Adrenal gland (tissue), 12 donors: ENCODE results near the gene RSF1. TPM values are rescaled to one million over a fixed set of nuclear protein-coding genes. Genes with fewer than 3 reads are reported as not detected.
A peak's percentile ranks its signal among the peaks of the same experiment; 100 is the strongest.

Experiments used
- DNase-seq, 7 donors: peaks; one replicate each; pipeline ENCODE4 v3.0.0-alpha.2; 2019 to 2020
- H3K27ac ChIP-seq, 5 donors: fragments of 200-600 bp; sonication (generic) in 4 of 5; 1 replicate in 3 of 5; 2 replicates in 2 of 5; pipeline versions ENCODE4 v1.5.1 to v1.8.0; 2016 to 2020; ENCODE audit warnings: mild to moderate bottlenecking in 1 of 5
- H3K27me3 ChIP-seq: fragments of 200-600 bp; 2 replicates; pipeline ENCODE4 v1.8.0; 2021
- H3K36me3 ChIP-seq, 2 donors: fragments of 200-600 bp; replicated peaks in 1 of 2; 1 replicate in 1 of 2; 2 replicates in 1 of 2; pipeline versions ENCODE4 v1.5.1 to v1.8.0; 2018 to 2022
- H3K4me1 ChIP-seq, 2 donors: fragments of 200-600 bp; replicated peaks in 1 of 2; 1 replicate in 1 of 2; 2 replicates in 1 of 2; pipeline versions ENCODE4 v1.5.1 to v1.8.0; 2018 to 2021
- H3K4me3 ChIP-seq, 4 donors: fragments of 200-600 bp; sonication (generic) in 3 of 4; one replicate each; pipeline ENCODE4 v1.5.1; 2016 to 2018
- H3K9me3 ChIP-seq, 3 donors: fragments of 200-600 bp; sonication (generic) in 1 of 3; replicated peaks in 1 of 3; 1 replicate in 2 of 3; 2 replicates in 1 of 3; pipeline versions ENCODE4 v1.5.1 to v1.8.0; 2016 to 2021
- CTCF ChIP-seq, 6 experiments: fragments of 450-650 bp in 4 of 6; fragments of 200-600 bp in 2 of 6; sonication (generic) in 1 of 6; IDR thresholded peaks; 1 replicate in 5 of 6; 2 replicates in 1 of 6; pipeline versions ENCODE4 v1.5.1 to v1.8.0; 2016 to 2021; ENCODE audit warnings: antibody characterized with exemption in 6 of 6, mild to moderate bottlenecking in 2 of 6, moderate library complexity in 1 of 6
- POLR2A ChIP-seq, 2 donors: fragments of 450-650 bp; IDR thresholded peaks; one replicate each; pipeline ENCODE4 v1.6.1; 2017; ENCODE audit warnings: antibody characterized with exemption in 2 of 2, mild to moderate bottlenecking in 2 of 2, moderate library complexity in 1 of 2
- WGBS, 4 donors: extraction: QIAGEN DNeasy Blood & Tissue Kit in 2 of 4; methylation state at CpG; one replicate each; pipeline versions ENCODE4 v1.1.5 to v1.1.7; 2013 to 2017; 5-methylcytosine and 5-hydroxymethylcytosine counted together
- intact Hi-C, 2 donors: fragments of 100-400 bp; cut with DNase I; formaldehyde crosslinking; loops; one replicate each; pipeline versions ENCODE4 v1.14.1 to v1.15.0; 2022 to 2023
- polyA plus RNA-seq, 3 donors: library from polyadenylated mRNA; stranded (reverse); fragments of 200-250 nt in 2 of 3; fragments of 350-450 nt in 1 of 3; fragmentation: Illumina TruSeq in 1 of 3; extraction: RNeasy Lipid Tissue Mini Kit (QIAGEN cat#74804) in 1 of 3; gene quantifications; one replicate each; pipeline ENCODE4 v1.2.3, GENCODE V29; 2013 to 2014
- total RNA-seq, 9 donors: library from RNA; depleted of rRNA in 4 of 9; stranded (reverse); fragments of >200 nt in 4 of 9; fragments of 120-200 nt in 1 of 9; fragmentation: NEBNext Ultra II Directional in 1 of 9; extraction: Animal tissue kit (Norgen Biotek cat#: 25700) in 1 of 9; gene quantifications; one replicate each; pipeline versions ENCODE4 v1.1.0 to v1.2.4, GENCODE V29; 2013 to 2023
- donor health status: healthy with polysubstance abuse.
- donor health status: Bipolar disorder and iron deficiency.
- donor health status: DM: yes; HTN: yes; CAD: no.
- donor health status: DM: no; HTN: no; CAD: no.
- donor health status: DM: no; HTN: no; CAD: no.
- donor health status: DM: yes; HTN: yes; CAD: no.

RSF1 gene
- total and polyA plus RNA-seq, 12 donors: 12.7 to 108 (median 66.9) TPM

- TF ChIP-seq CTCF (IDR thresholded peaks at IDR 0.05): no peak
- TF ChIP-seq POLR2A (IDR thresholded peaks at IDR 0.05): no peak
- peak overlapping the region in 1 of 5 donors; percentile 32 for H3K27ac ChIP-seq
- DNase-seq: peak in 1 of 7 donors; percentile 39
- no peaks in the 10 kb centered on the region for H3K9me3 ChIP-seq
- intact Hi-C loops: no loop called here
- H3K4me1 ChIP-seq: peaks cover 27 to 45% of the 10 kb centered on the region in 2 donors
- H3K36me3 ChIP-seq: no peaks in the 10 kb centered on the region
- no peaks in the 10 kb centered on the region for H3K27me3 ChIP-seq
- WGBS, 4 donors: 20 to 26% (median 20%) methylated on average over 4 of the region's 4 CpGs
- peak overlapping the region in 1 of 4 donors; percentile 6 for H3K4me3 ChIP-seq
These were observed 49.4 kb downstream of the RSF1 start for GRCh38 chr11:77771135-77771534.

- intact Hi-C loops: no loop called here
- DNase-seq: no peak
- Histone ChIP-seq H3K4me3 (peak overlapping the region in 1 of 4 donors; percentile 6), H3K4me1 (peaks cover 27 to 40% of the 10 kb centered on the region in 2 donors), H3K36me3 (no peaks in the 10 kb centered on the region), H3K27me3 (no peaks in the 10 kb centered on the region), H3K27ac (peak overlapping the region in 2 of 5 donors; percentile 2 to 32), H3K9me3 (no peaks in the 10 kb centered on the region)
- TF ChIP-seq POLR2A (IDR thresholded peaks at IDR 0.05) (no peak), CTCF (IDR thresholded peaks at IDR 0.05) (no peak)
These were observed 49.9 kb downstream of the RSF1 start for GRCh38 chr11:77770629-77771028.

- Histone ChIP-seq H3K9me3 (no peaks in the 10 kb centered on the region), H3K4me1 (peaks cover 0 to 12% of the 10 kb centered on the region in 2 donors), H3K4me3 (no peak overlapping the region), H3K36me3 (peaks cover 0 to 15% of the 10 kb centered on the region in 2 donors), H3K27ac (no peak overlapping the region), H3K27me3 (no peaks in the 10 kb centered on the region)
- no peak for DNase-seq
- TF ChIP-seq CTCF (IDR thresholded peaks at IDR 0.05) (no peak), POLR2A (IDR thresholded peaks at IDR 0.05) (no peak)
- intact Hi-C loops: no loop called here
These were observed 58.1 kb downstream of the RSF1 start for GRCh38 chr11:77762426-77762825.

- TF ChIP-seq POLR2A (IDR thresholded peaks at IDR 0.05) (no peak), CTCF (IDR thresholded peaks at IDR 0.05) (no peak)
- H3K4me3 ChIP-seq: no peak overlapping the region
- no peak for DNase-seq
- H3K27me3 ChIP-seq: no peaks in the 10 kb centered on the region
- intact Hi-C loops: no loop called here
- 44 to 61% (median 55%) methylated on average over 3 of the region's 3 CpGs for WGBS, 4 donors
- peaks cover 0 to 15% of the 10 kb centered on the region in 2 donors for H3K36me3 ChIP-seq
- no peak overlapping the region for H3K27ac ChIP-seq
- H3K4me1 ChIP-seq: peaks cover 0 to 19% of the 10 kb centered on the region in 2 donors
- no peaks in the 10 kb centered on the region for H3K9me3 ChIP-seq
These were observed 59.0 kb downstream of the RSF1 start for GRCh38 chr11:77761491-77761890.
